Naive thymus-derived CD8-positive, alpha-beta T cell (primary cell): ENCODE results near the gene PTPRO. TPM values are rescaled to one million over a fixed set of nuclear protein-coding genes. Genes with fewer than 3 reads are reported as not detected.

ENCODE experiments used
- ATAC-seq, 2 donors: fragments of 150-1000 bp; cut with Tn5 transposase in 1 of 2; sonication (Bioruptor Pico), chemical (Tn5 transposase) in 1 of 2; 1 replicate in 1 of 2; 2 replicates in 1 of 2; pipeline ENCODE4 v1.10.0; 2021; ENCODE audit warnings: mild to moderate bottlenecking in 2 of 2, moderate library complexity in 2 of 2
- POLR2A ChIA-PET: fragments of 350-600 bp; sonication (Branson Sonifier 250); formaldehyde crosslinking; loops from one replicate; lab custom pipeline; 2021; ENCODE audit warnings: antibody characterized with exemption; lab: Charles Lee
- DNase-seq, 10 donors: peaks; one replicate each; pipeline versions ENCODE4 v3.0.0 to v3.0.0-alpha.2; 2020 to 2022
- H3K27ac Mint-ChIP-seq, 10 donors: one replicate each; pipeline ENCODE4 v1.8.0; 2020 to 2022; ENCODE audit warnings: mild to moderate bottlenecking in 10 of 10, mixed read lengths in 10 of 10, moderate library complexity in 4 of 10, inconsistent platforms in 1 of 10
- H3K27me3 Mint-ChIP-seq, 5 donors: one replicate each; pipeline ENCODE4 v1.8.0; 2021 to 2022; ENCODE audit warnings: mixed read lengths in 5 of 5
- H3K36me3 Mint-ChIP-seq, 3 donors: one replicate each; pipeline ENCODE4 v1.8.0; 2020 to 2022; ENCODE audit warnings: mixed read lengths in 3 of 3, mild to moderate bottlenecking in 2 of 3, inconsistent platforms in 1 of 3
- H3K4me1 Mint-ChIP-seq, 4 donors: one replicate each; pipeline ENCODE4 v1.8.0; 2021 to 2022; ENCODE audit warnings: mixed read lengths in 4 of 4
- H3K4me3 Mint-ChIP-seq, 10 donors: one replicate each; pipeline ENCODE4 v1.8.0; 2020 to 2022; ENCODE audit warnings: mild to moderate bottlenecking in 10 of 10, mixed read lengths in 10 of 10, moderate library complexity in 6 of 10, inconsistent platforms in 1 of 10
- H3K9me3 Mint-ChIP-seq, 9 donors: one replicate each; pipeline ENCODE4 v1.8.0; 2020 to 2022; ENCODE audit warnings: mixed read lengths in 9 of 9, mild to moderate bottlenecking in 3 of 9, inconsistent platforms in 1 of 9, moderate library complexity in 1 of 9
- polyA plus RNA-seq, 3 donors: library from polyadenylated mRNA; unstranded; fragments of 300-500 nt; fragmentation: Illumina TruSeq; gene quantifications; one replicate each; pipeline ENCODE4 v1.2.3, GENCODE V29; 2021
- total RNA-seq, 8 experiments: library from RNA in 2 of 8; stranded (reverse) in 2 of 8; gene quantifications; one replicate each; pipeline ENCODE4 v1.2.3 and lab custom pipeline; 2021 to 2026

The PTPRO gene
- total and polyA plus RNA-seq, 5 experiments from 2014 or later: 0.56 to 4.4 (median 0.88) TPM

DNA sequence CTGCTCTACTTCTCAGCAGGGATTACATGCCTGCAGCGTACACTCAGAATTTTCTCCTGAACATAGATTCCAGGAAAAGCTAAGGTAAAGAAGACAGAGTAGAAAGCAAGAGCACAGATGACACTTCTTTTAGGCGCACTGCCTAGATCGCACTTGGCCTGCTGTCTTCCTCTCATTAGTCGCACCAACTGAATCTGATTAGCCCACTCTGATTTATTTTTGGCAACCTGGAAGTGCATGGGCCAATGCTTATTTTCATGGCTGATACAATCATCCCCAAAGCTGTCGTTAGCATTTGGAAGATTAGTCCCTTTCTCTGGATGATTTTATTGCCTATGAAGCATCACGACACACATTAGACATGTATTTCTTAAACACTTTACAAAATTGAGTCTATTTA, 152.5 kb downstream of the PTPRO start:
- Mint-ChIP-seq H3K27me3 (peaks cover 0 to 11% (median 8%) of the 10 kb centered on the region in 5 donors), H3K9me3 (no peaks in the 10 kb centered on the region), H3K36me3 (no peaks in the 10 kb centered on the region), H3K27ac (no peak overlapping the region), H3K4me3 (no peak overlapping the region), H3K4me1 (no peaks in the 10 kb centered on the region)
- ATAC-seq: no peak
- POLR2A ChIA-PET: no interaction called here
- no peak for DNase-seq

DNA sequence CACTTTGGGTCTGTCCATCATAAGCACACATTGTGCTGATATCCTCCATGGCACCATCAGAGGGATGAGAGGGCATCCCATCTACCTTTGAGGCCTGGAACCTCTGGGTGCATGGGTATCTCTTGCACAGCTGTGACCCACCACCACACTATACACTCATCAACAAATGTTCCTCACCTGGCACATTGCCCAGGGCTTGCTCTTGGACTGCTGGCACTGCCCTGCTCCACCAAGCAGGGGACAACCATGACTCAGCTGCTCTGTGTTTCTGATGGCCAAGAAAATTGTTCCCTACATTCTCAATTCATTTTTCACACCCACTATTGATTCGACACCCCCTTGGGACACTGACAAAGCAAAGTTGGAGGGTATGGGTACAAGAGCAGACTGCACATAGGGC, 155.5 kb downstream of the PTPRO start:
- Mint-ChIP-seq H3K4me1 (no peaks in the 10 kb centered on the region), H3K4me3 (no peak overlapping the region), H3K9me3 (no peaks in the 10 kb centered on the region), H3K27me3 (peaks cover 5 to 20% (median 10%) of the 10 kb centered on the region in 5 donors), H3K36me3 (no peaks in the 10 kb centered on the region), H3K27ac (no peak overlapping the region)
- ATAC-seq (no peak), DNase-seq (no peak)
- POLR2A ChIA-PET: no interaction called here

DNA sequence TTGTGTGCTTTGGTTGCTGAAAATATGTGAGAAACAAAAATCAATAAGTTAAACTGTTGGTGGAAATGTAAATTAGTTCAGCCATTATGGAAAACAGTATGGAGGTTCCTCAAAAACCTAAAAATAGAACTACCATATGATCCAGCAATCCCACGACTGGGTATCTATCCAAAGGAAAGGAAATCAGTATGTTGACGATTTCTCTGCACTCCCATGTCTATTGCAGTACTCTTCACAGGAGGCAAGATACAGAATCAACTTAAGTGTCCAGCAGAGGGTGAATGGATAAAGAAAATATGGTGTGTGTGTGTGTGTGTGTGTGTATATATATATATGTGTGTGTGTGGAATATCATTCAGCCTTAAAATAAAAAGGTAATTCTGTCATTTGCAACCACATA, 159.5 kb downstream of the PTPRO start:
- no peak overlapping the region for H3K27ac Mint-ChIP-seq
- H3K27me3 Mint-ChIP-seq: peaks cover 6 to 45% (median 14%) of the 10 kb centered on the region in 5 donors
- ATAC-seq (no peak), DNase-seq (no peak)
- H3K4me3 Mint-ChIP-seq: no peak overlapping the region
- H3K4me1 Mint-ChIP-seq: no peaks in the 10 kb centered on the region
- no peaks in the 10 kb centered on the region for H3K9me3 Mint-ChIP-seq
- no peaks in the 10 kb centered on the region for H3K36me3 Mint-ChIP-seq
- POLR2A ChIA-PET: no interaction called here

DNA sequence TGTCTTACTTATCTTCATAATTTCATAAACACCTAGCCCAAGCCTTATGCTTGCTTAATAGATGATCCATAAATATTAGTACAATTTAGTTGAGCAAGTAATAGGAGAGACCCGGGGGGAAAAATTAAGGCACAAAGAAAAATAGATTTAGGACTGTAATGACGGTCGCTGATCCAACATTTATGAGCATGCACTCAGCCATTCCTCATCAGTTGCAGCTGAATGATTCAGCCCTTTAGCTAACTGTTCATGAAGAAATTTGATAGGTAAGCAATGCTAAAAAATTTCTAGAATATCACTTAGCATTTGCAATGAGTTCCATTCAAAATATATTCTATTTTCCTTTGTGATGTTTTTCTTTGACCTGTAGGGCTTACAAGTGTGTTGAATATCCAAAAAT, 163.2 kb downstream of the PTPRO start:
- no peak overlapping the region for H3K4me3 Mint-ChIP-seq
- no peak overlapping the region for H3K27ac Mint-ChIP-seq
- H3K4me1 Mint-ChIP-seq: no peaks in the 10 kb centered on the region
- H3K9me3 Mint-ChIP-seq: no peaks in the 10 kb centered on the region
- ATAC-seq (no peak), DNase-seq (no peak)
- H3K36me3 Mint-ChIP-seq: no peaks in the 10 kb centered on the region
- POLR2A ChIA-PET: no interaction called here
- H3K27me3 Mint-ChIP-seq: peaks cover 5 to 54% (median 15%) of the 10 kb centered on the region in 5 donors

DNA sequence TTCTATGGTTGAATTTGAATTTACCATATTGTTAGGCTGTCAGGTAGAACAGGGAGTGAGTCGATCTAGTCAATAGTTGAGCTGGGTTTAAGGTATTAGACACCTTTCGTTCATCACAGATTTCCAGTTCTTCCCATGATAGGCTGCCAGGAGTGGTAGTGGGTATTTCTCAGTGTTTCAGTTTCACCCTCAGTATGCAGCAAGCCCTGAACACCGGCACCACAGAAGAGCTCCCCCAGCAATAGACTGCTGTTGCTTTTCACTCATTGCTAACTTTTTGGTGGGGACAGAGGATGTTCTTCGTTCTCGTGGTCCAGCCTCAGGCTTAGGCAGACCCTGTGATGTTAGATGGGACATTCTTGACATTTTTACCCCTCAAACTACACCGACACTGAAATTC, 164.6 kb downstream of the PTPRO start:
- Mint-ChIP-seq H3K27ac (no peak overlapping the region), H3K4me1 (no peaks in the 10 kb centered on the region), H3K4me3 (no peak overlapping the region), H3K9me3 (peaks cover 0 to 4% (median 0%) of the 10 kb centered on the region in 9 donors), H3K27me3 (peaks cover 8 to 54% (median 16%) of the 10 kb centered on the region in 5 donors), H3K36me3 (peaks cover 0 to 2% (median 0%) of the 10 kb centered on the region in 3 donors)
- DNase-seq (no peak), ATAC-seq (no peak)
- POLR2A ChIA-PET: no interaction called here

DNA sequence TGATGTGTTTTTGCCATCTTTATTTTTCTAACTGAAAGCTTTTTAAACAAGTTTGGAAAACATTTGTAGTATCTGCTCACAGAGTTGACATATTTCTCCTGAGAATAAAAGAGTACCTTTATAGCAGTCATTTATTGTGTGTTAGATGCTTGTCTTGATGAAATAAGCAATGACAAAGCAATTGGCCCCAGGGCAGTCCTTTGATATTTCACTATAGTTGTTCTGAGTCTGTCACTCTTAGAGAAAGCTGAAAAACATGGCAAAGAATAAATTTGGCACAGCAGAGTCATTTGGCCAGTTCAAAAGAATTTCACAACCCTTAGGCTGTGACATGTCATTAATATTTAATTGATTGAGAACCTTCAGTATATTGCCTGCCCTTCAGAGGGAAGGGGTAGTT, 166.2 kb downstream of the PTPRO start:
- POLR2A ChIA-PET: no interaction called here
- peaks cover 0 to 14% (median 4%) of the 10 kb centered on the region in 3 donors for H3K36me3 Mint-ChIP-seq
- DNase-seq (no peak), ATAC-seq (no peak)
- no peak overlapping the region for H3K27ac Mint-ChIP-seq
- H3K4me1 Mint-ChIP-seq: no peaks in the 10 kb centered on the region
- H3K27me3 Mint-ChIP-seq: peaks cover 12 to 42% (median 23%) of the 10 kb centered on the region in 5 donors
- H3K9me3 Mint-ChIP-seq: peaks cover 0 to 16% (median 5%) of the 10 kb centered on the region in 9 donors
- H3K4me3 Mint-ChIP-seq: no peak overlapping the region

DNA sequence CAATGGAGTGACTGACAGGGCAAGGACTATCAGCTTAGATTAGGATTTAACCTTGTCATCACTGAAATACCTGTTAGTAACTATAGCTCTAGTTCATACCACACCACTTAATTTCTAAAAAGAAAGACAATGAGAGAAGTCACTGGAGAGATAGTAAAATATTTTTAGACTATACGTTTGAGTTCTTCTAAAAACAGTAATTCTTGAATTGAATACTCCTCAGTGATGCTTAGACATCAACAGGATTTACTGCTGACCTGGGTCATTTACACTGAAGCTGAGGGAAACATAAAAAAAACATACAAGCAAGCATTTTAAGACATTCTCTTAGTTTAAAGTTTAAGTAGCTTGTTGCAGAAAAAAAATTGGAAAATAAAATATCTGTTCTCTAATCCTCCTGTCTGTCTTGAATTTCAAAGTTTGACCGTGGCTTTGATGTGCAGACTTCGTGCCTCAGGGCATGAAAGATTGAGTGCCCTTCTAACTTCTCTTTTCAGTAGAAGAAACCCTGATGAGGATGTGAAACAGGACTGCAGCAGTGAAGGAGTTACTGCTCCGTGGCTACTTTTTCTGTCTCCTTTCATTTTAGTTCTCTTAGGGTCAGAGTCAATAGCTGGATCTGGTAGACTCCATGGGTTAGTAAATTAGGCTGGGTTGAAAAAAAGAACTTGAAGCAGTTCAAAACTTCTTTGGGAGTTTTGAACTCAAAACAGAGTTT, 172.2 kb downstream of the PTPRO start:
- peaks cover 0 to 6% (median 3%) of the 10 kb centered on the region in 4 donors for H3K4me1 Mint-ChIP-seq
- no peak for DNase-seq
- H3K27me3 Mint-ChIP-seq: peaks cover 11 to 28% (median 26%) of the 10 kb centered on the region in 5 donors
- no peak for ATAC-seq
- peaks cover 0 to 17% (median 5%) of the 10 kb centered on the region in 9 donors for H3K9me3 Mint-ChIP-seq
- POLR2A ChIA-PET: no interaction called here
- no peak overlapping the region for H3K4me3 Mint-ChIP-seq
- H3K27ac Mint-ChIP-seq: no peak overlapping the region
- peaks cover 0 to 14% (median 4%) of the 10 kb centered on the region in 3 donors for H3K36me3 Mint-ChIP-seq

DNA sequence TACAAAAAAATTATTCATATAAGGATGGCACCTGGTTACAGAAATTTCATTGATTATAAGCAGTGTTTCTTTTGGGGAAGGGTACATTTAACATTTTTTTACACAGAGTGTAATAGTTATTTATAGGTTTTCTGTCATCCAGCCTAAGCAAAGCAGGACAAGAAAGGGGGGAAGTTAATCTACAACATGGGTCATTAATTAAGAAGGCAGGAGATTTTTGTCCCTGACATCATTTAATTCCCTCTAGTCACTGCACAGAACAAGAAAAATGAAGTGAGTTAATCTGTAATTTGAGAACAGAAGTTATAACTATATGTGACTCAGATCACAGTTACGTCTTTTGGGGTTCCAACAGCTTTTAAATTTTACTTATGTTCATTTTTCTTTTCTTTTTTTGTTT, 173.4 kb downstream of the PTPRO start:
- DNase-seq (no peak), ATAC-seq (no peak)
- H3K4me3 Mint-ChIP-seq: no peak overlapping the region
- H3K4me1 Mint-ChIP-seq: peaks cover 0 to 6% (median 3%) of the 10 kb centered on the region in 4 donors
- H3K27ac Mint-ChIP-seq: no peak overlapping the region
- POLR2A ChIA-PET: interaction anchor here (0.7 kb wide), 1 partner anchor 1103 kb away, joined by 5 read pairs; no protein-coding TSS in a partner anchor
- peaks cover 0 to 17% (median 5%) of the 10 kb centered on the region in 9 donors for H3K9me3 Mint-ChIP-seq
- H3K27me3 Mint-ChIP-seq: peaks cover 8 to 35% (median 24%) of the 10 kb centered on the region in 5 donors
- peaks cover 0 to 14% (median 4%) of the 10 kb centered on the region in 3 donors for H3K36me3 Mint-ChIP-seq

DNA sequence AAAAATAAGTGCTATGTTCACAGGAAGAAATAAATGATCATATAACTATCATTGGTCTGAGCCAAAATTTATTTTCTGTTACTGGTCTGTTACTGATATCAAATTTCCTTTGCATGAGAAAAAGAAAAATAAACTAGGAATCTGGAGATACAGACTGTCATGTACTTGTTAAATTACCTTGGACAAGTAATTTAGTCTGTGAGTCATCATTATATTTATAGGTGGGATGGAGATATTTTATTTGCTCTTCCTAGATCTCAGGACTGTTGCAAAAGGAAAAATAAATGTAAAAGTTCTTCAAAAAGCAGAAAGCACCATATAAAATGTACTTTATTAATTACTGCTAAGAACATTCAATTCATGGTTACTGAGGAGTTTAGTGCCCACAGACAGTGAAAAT, 174.4 kb downstream of the PTPRO start:
- no peak for ATAC-seq
- Mint-ChIP-seq H3K36me3 (peaks cover 0 to 13% (median 4%) of the 10 kb centered on the region in 3 donors), H3K4me3 (no peak overlapping the region), H3K9me3 (peaks cover 0 to 16% (median 5%) of the 10 kb centered on the region in 9 donors), H3K27me3 (peaks cover 8 to 26% (median 22%) of the 10 kb centered on the region in 5 donors), H3K4me1 (peaks cover 0 to 6% (median 3%) of the 10 kb centered on the region in 4 donors), H3K27ac (no peak overlapping the region)
- POLR2A ChIA-PET: no interaction called here
- DNase-seq: no peak

DNA sequence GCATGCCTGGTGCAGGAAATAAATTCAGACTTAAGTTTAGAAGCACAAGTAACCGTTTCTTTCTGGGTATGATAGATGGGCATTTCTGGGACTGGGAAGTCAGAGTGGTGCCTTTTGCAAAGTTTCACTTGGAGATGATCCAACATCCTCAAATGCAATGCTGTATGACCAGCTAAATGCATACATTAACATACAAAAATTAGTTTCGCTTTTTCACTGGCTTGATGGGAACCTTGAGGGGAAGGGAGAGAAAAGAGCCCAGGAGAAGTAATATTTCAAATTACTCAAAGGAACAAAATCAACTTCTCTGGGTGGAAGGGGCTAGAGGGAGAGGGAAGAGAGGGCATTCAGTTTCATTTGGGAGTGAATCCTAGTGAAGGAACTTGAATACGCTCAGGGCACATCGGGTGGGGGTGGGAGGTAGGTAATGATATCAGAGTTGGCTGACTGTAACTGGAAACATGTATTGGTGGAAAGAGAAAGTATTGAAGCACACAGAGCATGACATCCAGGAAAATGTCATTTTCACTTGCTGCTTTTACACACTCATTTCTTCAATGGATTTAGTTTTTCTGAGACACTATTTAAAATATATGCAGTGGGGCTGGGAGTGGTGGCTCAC, 175.5 kb downstream of the PTPRO start:
- Mint-ChIP-seq H3K4me1 (peaks cover 0 to 6% (median 3%) of the 10 kb centered on the region in 4 donors), H3K4me3 (no peak overlapping the region), H3K27ac (no peak overlapping the region), H3K36me3 (peaks cover 0 to 6% (median 4%) of the 10 kb centered on the region in 3 donors), H3K27me3 (peaks cover 6 to 20% (median 17%) of the 10 kb centered on the region in 5 donors), H3K9me3 (peaks cover 0 to 7% (median 3%) of the 10 kb centered on the region in 9 donors)
- POLR2A ChIA-PET: no interaction called here
- DNase-seq (no peak), ATAC-seq (no peak)

DNA sequence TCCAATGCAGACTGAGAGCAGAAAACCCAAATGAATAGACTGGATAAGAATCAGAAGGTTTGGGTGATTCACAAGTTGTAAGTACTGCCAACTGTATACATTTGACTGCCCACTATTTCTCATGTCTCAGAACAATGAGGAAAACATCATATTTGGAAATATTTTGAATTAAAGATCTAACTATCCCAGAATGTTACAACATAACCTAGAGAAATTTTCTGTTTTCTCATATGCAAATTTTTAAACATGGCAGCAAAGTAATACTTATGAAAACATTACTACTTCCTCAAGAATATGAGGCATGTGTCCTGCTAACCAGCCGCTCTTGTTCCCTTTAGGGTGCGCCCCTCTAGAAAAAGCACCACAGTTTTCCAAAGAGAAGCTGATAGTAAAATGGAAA, 179.9 kb downstream of the PTPRO start:
- no peak overlapping the region for H3K4me3 Mint-ChIP-seq

DNA sequence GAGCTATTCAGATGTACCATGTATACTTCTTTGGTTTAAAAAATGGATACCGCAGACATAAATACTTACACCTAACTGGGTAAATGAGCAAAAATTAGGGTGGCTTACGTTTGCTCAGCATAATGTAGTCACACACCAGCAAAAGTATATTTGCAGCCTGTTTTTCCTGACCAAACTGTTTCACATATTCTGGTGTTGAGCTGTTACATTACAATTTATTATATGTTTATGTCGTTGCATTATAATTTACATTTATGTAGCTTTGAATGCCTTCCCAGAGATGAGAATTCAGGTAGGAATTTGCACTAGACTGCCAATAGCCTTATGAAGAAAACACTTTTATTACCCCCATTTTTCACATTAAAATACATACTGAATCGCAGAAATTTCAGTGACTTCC, 183.3 kb downstream of the PTPRO start:
- H3K36me3 Mint-ChIP-seq: peaks cover 0 to 1% (median 0%) of the 10 kb centered on the region in 3 donors
- POLR2A ChIA-PET: no interaction called here

More for the DNA sequence above, 179.9 kb downstream of the PTPRO start:
- H3K9me3 Mint-ChIP-seq: no peaks in the 10 kb centered on the region
- POLR2A ChIA-PET: no interaction called here
- ATAC-seq (no peak), DNase-seq (no peak)
- H3K27ac Mint-ChIP-seq: no peak overlapping the region
- H3K27me3 Mint-ChIP-seq: peaks cover 4 to 46% (median 18%) of the 10 kb centered on the region in 5 donors
- H3K4me1 Mint-ChIP-seq: peaks cover 0 to 3% (median 2%) of the 10 kb centered on the region in 4 donors
- H3K36me3 Mint-ChIP-seq: peaks cover 0 to 1% (median 0%) of the 10 kb centered on the region in 3 donors

DNA sequence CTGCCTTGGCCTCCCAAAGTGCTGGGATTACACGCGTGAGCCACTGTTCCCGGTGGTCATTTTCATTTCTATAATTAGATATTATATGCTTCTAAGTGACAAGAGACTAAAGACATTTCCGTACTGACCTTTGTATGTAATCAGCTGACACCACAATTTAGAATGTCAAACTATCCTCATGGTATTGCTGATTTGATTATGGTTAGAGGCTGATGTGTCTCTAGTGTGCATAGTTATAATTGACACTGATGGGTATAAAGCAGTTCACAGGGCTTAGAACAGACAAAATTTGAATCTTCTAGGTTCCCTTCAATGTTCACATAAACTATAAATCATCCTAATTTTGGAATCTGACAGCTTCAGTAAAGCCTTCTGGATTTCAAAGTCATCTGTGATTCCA, 192.7 kb downstream of the PTPRO start:
- POLR2A ChIA-PET: no interaction called here

More for the DNA sequence above, 183.3 kb downstream of the PTPRO start:
- Mint-ChIP-seq H3K4me3 (no peak overlapping the region), H3K4me1 (no peaks in the 10 kb centered on the region), H3K27ac (no peak overlapping the region), H3K9me3 (no peaks in the 10 kb centered on the region), H3K27me3 (peaks cover 7 to 49% (median 18%) of the 10 kb centered on the region in 5 donors)
- no peak for ATAC-seq
- no peak for DNase-seq

More for the DNA sequence above, 192.7 kb downstream of the PTPRO start:
- peaks cover 5 to 42% (median 18%) of the 10 kb centered on the region in 5 donors for H3K27me3 Mint-ChIP-seq
- H3K27ac Mint-ChIP-seq: no peak overlapping the region
- H3K4me3 Mint-ChIP-seq: no peak overlapping the region
- peaks cover 0 to 3% (median 0%) of the 10 kb centered on the region in 9 donors for H3K9me3 Mint-ChIP-seq
- DNase-seq: no peak
- ATAC-seq: no peak
- no peaks in the 10 kb centered on the region for H3K4me1 Mint-ChIP-seq
- no peaks in the 10 kb centered on the region for H3K36me3 Mint-ChIP-seq
